HG02623 (cell line): ENCODE measurements around the gene SLC30A1.
"Not testable (repeated sequence)": the region's sequence is repeated elsewhere in the genome, so short reads cannot be mapped to it uniquely, and the experiment has no call there.

ENCODE experiments used
- ATAC-seq: cut with Tn5 transposase; IDR thresholded peaks from one replicate; pipeline ENCODE4 v1.9.1; 2021; ENCODE audit warnings: moderate library complexity; ENCODE audit not compliant: unreplicated experiment

SLC30A1 gene

DNA sequence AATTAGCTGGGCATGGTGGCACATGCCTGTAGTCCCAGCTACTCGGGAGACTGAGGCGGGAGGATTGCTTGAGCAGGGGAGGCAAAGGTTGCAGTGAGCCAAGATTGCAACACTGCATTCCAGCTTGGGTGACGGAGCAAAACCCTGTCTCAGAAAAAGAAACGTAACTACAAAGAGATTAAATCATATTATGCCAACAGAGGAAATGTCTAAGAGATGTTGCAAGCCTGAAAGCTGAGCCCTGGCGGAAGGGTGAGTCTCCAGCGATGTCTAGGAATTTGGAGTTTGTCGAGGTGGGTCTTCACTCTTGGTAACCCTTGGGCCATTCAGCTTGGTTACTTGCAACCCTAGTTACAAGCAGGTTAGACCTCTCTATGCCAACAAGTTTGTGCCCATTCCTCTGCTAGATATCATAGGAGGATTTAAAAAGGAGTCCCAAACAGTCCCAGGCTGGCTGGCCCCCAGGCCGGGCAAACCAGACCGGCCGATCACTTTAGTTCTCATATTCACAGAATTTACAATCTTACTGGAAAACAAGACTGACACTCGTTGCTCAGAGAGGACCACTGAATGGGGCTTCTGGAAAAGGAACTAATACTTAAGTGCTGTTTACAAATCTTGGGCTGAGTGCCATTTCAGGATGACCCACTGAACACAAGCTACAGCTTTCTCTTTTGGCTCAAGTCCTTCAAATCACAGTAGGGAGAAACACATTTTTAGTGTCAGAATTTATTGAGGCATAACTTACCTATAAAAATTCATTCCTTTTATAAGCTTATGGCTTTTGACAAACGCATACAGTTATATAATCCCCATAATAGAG lies 27.1 kb downstream of the SLC30A1 start:
- no peak for ATAC-seq

DNA sequence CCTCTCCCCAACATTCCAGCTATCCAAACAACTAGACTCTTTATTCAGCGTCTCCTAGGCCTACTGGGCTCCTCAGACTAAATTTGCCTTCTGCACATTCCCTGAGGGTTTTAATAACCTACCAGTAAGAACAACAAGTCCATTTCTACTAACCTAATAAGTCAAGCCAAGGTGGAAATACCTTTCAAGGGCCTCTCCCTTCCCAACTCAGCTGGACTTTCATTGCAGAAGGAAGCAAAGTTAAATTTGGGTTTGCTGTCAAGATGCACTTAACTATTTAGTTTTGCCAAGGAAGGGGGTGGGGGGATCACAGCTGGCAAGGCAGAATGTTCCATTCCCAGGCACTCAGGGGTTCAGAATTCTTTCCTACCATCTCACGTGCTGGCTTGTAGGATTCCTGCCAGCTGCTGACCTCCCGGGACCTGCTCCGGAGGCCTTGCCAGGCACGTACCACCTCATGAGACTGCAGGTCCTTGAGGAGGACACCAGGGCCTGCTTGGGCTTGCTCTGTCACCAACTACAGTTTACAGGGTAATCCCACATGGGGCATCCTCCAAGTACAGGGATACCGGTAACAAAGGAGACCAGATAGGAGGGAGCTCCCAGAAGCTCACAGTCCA lies 29.8 kb downstream of the SLC30A1 start:
- no peak for ATAC-seq

GRCh38 chr1:211548321-211549091 lies 30.5 kb downstream of the SLC30A1 start:
- ATAC-seq, result no peak

DNA sequence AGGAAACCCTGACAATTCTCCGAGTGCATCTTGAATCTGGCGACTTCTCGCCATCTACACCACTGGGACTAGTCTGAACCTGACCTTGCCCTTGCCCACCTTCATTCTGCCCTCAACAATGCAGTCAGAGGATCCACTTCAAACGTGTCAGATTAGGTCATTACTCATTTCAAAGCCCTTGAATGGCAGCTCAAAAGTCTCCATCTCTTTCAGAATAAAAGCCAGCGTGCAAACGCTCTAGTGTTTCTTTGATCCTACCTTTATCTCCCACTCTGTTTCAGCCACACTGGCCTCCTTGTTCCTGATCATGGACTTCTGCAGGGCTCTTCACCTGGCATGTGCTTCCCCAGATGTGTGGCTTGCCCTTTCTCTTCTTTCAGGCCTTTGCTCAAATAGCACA lies 31.3 kb downstream of the SLC30A1 start:
- no peak for ATAC-seq

GRCh38 chr1:211546543-211546942 lies 32.4 kb downstream of the SLC30A1 start:
- no peak for ATAC-seq

- ATAC-seq, result no peak
Observed at GRCh38 chr1:211543025-211543424, 35.9 kb downstream of the SLC30A1 start.

DNA sequence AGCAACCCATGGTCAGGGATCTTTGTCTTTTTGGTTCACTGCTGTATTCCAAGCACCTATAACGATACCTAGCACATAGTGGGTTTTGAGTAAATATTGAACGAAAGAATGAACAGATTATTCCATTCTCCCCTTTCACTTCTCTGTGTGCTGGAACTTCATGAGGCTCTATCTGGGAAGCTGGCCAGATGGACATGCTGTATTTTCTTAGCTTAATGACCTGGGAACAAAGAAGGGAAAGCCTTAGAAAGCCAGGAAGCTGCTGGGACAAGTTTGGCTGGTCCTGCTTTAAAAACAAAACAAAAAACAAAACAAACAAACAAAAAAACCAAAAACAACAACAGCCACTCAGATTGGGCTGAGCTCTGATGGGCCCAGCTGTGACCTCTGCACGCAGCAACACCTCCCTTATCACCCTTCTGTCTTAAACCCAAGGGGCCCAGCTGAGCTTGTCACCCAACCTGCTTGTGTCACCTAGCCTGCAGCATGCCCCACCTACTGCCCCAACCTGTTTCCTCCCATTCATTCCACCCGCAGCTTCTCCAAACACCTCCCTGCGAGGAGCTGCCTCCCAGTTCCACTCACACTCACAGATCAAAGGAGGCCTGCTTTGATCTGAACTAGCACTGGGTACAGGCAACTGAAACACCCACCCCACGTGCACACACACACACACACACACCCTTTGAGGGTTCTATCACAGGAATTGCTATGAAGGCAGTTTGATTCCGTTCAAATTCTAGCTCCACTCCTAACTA lies 37.1 kb downstream of the SLC30A1 start:
- ATAC-seq, result no peak

- no peak for ATAC-seq
Observed at GRCh38 chr1:211541278-211541677, 37.7 kb downstream of the SLC30A1 start.

DNA sequence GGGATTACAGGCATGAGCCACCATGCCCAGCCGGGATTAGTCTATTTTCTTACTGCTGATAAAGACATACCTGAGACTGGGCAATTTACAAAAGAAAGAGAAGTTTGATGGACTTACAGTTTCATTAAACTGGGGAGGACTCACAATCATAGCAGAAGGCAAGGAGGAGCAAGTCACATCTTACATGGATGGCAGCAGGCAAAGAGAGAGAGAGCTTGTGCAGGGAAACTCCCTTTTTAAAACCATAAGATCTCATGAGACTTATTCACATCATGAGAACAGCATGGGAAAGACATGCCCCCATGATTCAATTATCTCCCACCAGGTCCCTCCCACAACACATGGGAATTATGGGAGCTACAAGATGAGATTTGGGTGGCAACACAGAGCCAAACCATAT lies 38.1 kb downstream of the SLC30A1 start:
- ATAC-seq, result not testable (repeated sequence)

- ATAC-seq, result no peak
Observed at GRCh38 chr1:211538287-211538686, 40.7 kb downstream of the SLC30A1 start.

DNA sequence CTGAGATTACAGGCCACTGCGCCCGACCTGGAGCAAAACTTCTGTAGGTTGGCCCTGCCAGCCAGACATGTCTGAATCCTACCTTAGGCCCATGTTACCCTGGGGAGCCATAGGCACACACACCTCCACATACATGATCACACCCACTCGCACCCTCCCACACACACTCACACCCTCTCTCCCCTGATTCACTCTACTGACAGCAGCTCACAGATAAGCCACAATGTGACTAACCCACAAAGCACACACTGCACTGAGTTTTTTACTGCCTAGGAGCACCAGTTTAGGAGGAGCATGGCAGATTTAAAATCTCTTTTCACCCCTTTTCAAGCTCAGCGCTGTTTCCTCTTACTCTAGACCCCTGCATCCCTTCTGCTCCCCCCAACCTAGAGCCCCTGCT lies 41.7 kb downstream of the SLC30A1 start:
- ATAC-seq, result no peak

- ATAC-seq, result no peak
Observed at GRCh38 chr1:211536606-211537005, 42.4 kb downstream of the SLC30A1 start.

- no peak for ATAC-seq
Observed at GRCh38 chr1:211535346-211535745, 43.6 kb downstream of the SLC30A1 start.

- ATAC-seq, result no peak
Observed at GRCh38 chr1:211534545-211535291, 44.2 kb downstream of the SLC30A1 start.

DNA sequence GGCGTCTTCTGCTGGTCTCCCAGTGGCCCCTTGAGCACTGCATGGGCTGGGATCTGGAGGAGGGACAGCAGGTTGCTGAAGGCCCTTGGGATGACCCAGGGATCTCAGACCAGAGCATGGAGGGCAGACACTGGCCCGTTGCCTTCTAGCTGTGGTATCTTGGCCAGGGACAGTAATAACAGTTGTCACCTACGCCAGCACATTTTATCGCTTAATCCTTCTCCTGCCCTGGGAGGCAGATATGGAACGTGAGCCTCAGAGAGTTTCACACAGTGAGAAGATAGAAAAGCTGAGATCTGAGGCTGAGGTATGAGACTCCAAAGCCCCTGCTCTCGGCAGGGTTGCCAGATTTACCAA lies 46.9 kb downstream of the SLC30A1 start:
- ATAC-seq, result no peak

DNA sequence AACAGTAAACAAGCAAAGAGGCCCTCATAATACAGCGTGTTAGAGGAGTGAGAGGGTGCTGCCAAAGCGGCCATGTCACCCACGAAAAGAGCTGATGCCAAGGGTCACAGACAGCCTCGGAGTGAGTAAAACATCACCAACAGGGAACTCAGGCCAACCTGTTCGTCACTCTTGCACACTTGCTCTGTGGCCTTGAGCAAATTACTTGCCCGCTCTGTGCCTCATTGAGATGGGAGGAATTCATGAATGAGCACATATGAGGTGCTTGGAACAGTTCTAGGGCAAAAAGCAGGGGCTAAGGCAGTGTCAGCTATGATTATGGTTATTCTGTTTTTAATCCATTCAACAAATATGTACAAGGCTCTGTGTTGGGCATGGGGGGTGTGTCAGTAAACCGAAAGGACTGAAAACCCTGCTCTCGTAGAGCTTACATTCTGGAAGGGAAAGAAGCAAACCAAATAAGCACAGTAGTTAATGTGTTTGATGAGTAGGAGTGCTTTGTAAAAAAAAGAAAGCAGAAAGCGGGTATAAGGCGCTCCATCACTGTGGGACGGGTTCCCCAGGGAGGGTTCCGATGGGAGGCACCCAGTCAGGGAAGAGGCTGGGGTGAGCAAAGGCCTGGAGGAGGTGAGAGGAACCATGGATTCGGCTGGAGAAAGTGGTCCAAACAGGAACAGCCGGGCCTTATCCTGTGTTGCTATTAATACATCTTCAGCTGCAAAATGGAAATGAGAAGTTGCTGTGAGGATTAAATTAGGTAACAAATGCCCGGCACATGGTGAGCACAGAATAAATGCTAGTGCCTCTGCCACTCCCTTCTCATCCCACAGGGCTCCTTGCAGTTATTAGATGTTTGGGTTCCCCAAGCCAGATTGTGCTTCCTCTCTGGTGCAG lies 47.5 kb downstream of the SLC30A1 start:
- no peak for ATAC-seq

GRCh38 chr1:211530102-211530501 lies 48.9 kb downstream of the SLC30A1 start:
- ATAC-seq, result no peak

DNA sequence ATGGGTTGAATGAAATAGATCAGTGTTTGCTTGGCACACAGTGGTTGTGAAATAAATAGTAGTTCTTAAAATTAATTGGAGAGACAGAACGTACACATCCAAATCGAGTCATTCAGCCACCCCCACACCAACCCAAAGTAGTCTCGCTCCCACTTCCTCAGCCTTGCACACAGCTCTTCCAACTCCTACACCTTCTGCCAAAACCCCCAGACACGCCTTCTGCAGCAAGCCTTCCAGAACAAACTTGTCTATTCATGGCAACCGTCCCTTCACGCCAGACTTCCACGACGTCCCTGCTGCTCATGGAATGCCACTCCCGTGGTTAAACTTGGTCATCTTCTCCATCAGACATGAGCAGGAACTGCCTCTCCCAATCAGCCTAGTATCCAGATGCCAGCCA lies 49.5 kb downstream of the SLC30A1 start:
- no peak for ATAC-seq

DNA sequence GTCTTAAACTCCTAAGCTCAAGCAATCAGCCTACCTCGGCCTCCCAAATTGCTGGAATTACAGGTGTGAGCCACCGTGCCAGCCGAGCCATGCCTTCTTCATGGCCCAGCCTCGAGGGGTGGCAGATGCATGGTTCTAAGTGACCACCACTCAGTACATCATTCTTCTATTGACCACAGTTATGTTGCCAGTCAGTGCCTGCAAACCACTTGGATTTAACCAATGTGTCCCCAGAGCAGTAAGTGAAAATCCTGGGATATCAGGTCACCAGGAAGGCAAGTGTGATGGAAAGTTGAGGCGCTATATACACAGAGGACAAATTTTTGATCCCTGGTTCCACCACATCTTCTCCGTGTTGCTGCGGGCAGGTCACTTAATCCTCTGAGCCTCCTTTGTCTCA lies 50.0 kb downstream of the SLC30A1 start:
- ATAC-seq, result no peak
